ENCODE data around the gene SMURF2. TPM values are rescaled to one million over a fixed set of nuclear protein-coding genes. Genes with fewer than 3 reads are reported as not detected.

SMURF2 gene
- total and polyA plus RNA-seq, 9 of the 15 experiments (the other 6 are each of a cell fraction or from before 2014, with no cell fraction given): 3.8 to 22.0 (median 14.8) TPM

DNA sequence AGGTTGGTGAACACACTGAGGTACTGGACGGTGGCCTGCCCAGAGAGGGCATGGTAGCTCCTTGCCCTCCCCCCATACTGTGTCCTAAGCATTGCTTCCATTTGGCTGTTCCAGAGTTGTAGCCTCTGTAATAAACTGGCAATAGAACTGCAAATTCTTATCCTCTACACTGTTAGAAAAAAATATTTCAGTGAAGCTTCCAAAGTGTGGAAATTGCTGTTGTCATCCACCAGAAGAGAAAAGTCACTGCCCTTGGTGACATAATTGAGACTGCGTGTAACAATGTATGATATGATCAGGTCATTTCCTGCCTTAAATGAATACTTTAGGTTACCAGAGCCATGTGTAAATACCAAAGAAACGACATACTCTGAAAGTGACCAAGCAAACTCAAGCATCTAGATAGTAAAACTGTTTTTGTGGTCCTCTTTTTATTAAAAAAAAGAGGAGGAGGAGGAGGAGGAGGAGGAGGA is 89.4 kb downstream of the SMURF2 start (continued):
- TF ChIP-seq, protein P1, sequence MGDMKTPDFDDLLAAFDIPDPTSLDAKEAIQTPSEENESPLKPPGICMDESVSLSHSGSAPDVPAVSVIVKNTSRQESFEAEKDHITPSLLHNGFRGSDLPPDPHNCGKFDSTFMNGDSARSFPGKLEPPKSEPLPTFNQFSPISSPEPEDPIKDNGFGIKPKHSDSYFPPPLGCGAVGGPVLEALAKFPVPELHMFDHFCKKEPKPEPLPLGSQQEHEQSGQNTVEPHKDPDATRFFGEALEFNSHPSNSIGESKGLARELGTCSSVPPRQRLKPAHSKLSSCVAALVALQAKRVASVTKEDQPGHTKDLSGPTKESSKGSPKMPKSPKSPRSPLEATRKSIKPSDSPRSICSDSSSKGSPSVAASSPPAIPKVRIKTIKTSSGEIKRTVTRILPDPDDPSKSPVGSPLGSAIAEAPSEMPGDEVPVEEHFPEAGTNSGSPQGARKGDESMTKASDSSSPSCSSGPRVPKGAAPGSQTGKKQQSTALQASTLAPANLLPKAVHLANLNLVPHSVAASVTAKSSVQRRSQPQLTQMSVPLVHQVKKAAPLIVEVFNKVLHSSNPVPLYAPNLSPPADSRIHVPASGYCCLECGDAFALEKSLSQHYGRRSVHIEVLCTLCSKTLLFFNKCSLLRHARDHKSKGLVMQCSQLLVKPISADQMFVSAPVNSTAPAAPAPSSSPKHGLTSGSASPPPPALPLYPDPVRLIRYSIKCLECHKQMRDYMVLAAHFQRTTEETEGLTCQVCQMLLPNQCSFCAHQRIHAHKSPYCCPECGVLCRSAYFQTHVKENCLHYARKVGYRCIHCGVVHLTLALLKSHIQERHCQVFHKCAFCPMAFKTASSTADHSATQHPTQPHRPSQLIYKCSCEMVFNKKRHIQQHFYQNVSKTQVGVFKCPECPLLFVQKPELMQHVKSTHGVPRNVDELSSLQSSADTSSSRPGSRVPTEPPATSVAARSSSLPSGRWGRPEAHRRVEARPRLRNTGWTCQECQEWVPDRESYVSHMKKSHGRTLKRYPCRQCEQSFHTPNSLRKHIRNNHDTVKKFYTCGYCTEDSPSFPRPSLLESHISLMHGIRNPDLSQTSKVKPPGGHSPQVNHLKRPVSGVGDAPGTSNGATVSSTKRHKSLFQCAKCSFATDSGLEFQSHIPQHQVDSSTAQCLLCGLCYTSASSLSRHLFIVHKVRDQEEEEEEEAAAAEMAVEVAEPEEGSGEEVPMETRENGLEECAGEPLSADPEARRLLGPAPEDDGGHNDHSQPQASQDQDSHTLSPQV (IDR thresholded peaks at IDR 0.05): peak; percentile 90
- no peak for TF ChIP-seq CHD1 (IDR thresholded peaks at IDR 0.05; ENCODE audit: low read length)
- TF ChIP-seq ZNF311 (CRISPR knock-in tag; IDR thresholded peaks at IDR 0.05): no peak
- no peak for TF ChIP-seq NR3C1 (CRISPR knock-in tag; IDR thresholded peaks at IDR 0.05)
- no peak for TF ChIP-seq GTF2F1 (IDR thresholded peaks at IDR 0.05; ENCODE audit: low read depth, low read length)
- TF ChIP-seq CREBBP (IDR thresholded peaks at IDR 0.05; ENCODE audit: low read depth, low read length): no peak
- no peak for TF ChIP-seq ZNF3 (CRISPR knock-in tag; IDR thresholded peaks at IDR 0.05)
- TF ChIP-seq, protein P2, sequence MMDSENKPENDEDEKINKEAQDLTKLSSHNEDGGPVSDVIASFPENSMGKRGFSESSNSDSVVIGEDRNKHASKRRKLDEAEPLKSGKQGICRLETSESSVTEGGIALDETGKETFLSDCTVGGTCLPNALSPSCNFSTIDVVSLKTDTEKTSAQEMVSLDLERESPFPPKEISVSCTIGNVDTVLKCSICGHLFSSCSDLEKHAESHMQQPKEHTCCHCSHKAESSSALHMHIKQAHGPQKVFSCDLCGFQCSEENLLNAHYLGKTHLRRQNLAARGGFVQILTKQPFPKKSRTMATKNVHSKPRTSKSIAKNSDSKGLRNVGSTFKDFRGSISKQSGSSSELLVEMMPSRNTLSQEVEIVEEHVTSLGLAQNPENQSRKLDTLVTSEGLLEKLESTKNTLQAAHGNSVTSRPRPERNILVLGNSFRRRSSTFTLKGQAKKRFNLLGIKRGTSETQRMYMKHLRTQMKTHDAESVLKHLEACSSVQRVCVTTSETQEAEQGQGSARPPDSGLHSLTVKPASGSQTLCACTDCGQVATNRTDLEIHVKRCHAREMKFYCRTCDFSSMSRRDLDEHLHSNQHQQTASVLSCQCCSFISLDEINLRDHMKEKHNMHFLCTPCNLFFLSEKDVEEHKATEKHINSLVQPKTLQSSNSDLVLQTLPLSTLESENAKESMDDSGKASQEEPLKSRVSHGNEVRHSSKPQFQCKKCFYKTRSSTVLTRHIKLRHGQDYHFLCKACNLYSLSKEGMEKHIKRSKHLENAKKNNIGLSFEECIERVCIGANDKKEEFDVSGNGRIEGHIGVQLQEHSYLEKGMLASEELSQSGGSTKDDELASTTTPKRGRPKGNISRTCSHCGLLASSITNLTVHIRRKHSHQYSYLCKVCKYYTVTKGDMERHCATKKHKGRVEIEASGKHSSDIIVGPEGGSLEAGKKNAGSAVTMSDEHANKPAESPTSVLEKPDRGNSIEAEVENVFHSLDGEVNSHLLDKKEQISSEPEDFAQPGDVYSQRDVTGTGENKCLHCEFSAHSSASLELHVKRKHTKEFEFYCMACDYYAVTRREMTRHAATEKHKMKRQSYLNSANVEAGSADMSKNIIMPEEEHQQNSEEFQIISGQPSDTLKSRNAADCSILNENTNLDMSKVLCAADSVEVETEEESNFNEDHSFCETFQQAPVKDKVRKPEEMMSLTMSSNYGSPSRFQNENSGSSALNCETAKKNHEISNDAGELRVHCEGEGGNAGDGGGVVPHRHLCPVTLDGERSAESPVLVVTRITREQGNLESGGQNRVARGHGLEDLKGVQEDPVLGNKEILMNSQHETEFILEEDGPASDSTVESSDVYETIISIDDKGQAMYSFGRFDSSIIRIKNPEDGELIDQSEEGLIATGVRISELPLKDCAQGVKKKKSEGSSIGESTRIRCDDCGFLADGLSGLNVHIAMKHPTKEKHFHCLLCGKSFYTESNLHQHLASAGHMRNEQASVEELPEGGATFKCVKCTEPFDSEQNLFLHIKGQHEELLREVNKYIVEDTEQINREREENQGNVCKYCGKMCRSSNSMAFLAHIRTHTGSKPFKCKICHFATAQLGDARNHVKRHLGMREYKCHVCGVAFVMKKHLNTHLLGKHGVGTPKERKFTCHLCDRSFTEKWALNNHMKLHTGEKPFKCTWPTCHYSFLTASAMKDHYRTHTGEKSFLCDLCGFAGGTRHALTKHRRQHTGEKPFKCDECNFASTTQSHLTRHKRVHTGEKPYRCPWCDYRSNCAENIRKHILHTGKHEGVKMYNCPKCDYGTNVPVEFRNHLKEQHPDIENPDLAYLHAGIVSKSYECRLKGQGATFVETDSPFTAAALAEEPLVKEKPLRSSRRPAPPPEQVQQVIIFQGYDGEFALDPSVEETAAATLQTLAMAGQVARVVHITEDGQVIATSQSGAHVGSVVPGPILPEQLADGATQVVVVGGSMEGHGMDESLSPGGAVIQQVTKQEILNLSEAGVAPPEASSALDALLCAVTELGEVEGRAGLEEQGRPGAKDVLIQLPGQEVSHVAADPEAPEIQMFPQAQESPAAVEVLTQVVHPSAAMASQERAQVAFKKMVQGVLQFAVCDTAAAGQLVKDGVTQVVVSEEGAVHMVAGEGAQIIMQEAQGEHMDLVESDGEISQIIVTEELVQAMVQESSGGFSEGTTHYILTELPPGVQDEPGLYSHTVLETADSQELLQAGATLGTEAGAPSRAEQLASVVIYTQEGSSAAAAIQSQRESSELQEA (IDR thresholded peaks at IDR 0.05; ENCODE audit: low read depth): no peak
- TF ChIP-seq, protein P3, sequence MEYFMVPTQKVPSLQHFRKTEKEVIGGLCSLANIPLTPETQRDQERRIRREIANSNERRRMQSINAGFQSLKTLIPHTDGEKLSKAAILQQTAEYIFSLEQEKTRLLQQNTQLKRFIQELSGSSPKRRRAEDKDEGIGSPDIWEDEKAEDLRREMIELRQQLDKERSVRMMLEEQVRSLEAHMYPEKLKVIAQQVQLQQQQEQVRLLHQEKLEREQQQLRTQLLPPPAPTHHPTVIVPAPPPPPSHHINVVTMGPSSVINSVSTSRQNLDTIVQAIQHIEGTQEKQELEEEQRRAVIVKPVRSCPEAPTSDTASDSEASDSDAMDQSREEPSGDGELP (CRISPR knock-in tag; IDR thresholded peaks at IDR 0.05; ENCODE audit: borderline replicate concordance): no peak
- TF ChIP-seq BRD4 (IDR thresholded peaks at IDR 0.05): peak; percentile 50; the same call in 1 of the 2 replicates
- TF ChIP-seq, protein P4, sequence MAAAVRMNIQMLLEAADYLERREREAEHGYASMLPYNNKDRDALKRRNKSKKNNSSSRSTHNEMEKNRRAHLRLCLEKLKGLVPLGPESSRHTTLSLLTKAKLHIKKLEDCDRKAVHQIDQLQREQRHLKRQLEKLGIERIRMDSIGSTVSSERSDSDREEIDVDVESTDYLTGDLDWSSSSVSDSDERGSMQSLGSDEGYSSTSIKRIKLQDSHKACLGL (CRISPR knock-in tag; IDR thresholded peaks at IDR 0.05; ENCODE audit: borderline replicate concordance, poor library complexity, severe bottlenecking): no peak
- no peak for TF ChIP-seq ZFP30 (CRISPR knock-in tag; IDR thresholded peaks at IDR 0.05; ENCODE audit: borderline replicate concordance)
- 0 out of 2 replicates have a peak, but pooled peaks have one; percentile 23 for TF ChIP-seq L3MBTL2 (IDR thresholded peaks at IDR 0.05)
- TF ChIP-seq TOE1 (IDR thresholded peaks at IDR 0.05; ENCODE audit: borderline replicate concordance): no peak
- TF ChIP-seq TOE1 (CRISPR knock-in tag; IDR thresholded peaks at IDR 0.05; ENCODE audit: borderline replicate concordance, low read depth): no peak

All from K562 (cell line).